Epithelial cell of proximal tubule (primary cell): Measurements from ENCODE around the gene MANEAL. TPM values are rescaled to one million over a fixed set of nuclear protein-coding genes. Genes with fewer than 3 reads are reported as not detected.

Source experiments
- DNase-seq: peaks from one replicate; pipeline ENCODE4 v3.0.0-alpha.2; 2011; ENCODE audit warnings: low read depth
- H3K4me3 ChIP-seq: 2 replicates; pipeline ENCODE4 v1.5.1; 2011; ENCODE audit warnings: low read depth, mild to moderate bottlenecking, low read length
- CTCF ChIP-seq: conservative IDR thresholded peaks from 2 replicates; pipeline ENCODE4 v1.5.1; 2012; ENCODE audit warnings: low read depth, mild to moderate bottlenecking, low read length
- total RNA-seq: library from RNA; depleted of rRNA; stranded (reverse); fragments of >200 nt; gene quantifications from 2 replicates; pipeline ENCODE4 v1.2.3, GENCODE V29; 2015

MANEAL gene
- total RNA-seq, 1 donor from 2014 or later = 0.46 TPM

DNA sequence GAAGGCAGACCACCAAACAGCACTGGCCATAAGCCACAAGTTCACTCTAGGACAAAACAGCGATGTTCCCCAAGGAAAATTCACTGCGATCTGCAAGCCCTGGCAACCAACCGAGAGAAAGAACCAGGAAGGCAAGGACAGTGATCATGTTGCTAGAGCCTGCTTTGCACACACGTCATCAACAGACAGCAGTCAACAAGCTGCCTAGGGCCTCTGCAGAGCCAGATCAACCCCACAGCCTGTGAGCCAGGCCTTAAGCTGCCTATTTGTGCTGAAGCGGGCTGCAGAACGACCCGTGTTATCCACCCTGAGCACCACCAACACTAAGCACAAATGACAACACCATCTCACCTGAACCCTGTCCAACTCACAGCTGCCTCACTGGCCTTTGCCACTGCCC lies 20.6 kb downstream of the MANEAL start:
- H3K4me3 ChIP-seq = no peak overlapping the region
- DNase-seq = no peak
- no peak for TF ChIP-seq CTCF

GRCh38 chr1:37817481-37817880 lies 23.8 kb downstream of the MANEAL start:
- no peak for TF ChIP-seq CTCF
- no peak for DNase-seq
- H3K4me3 ChIP-seq = no peak overlapping the region

- no peak for TF ChIP-seq CTCF
- DNase-seq = no peak
- H3K4me3 ChIP-seq = no peak overlapping the region
Observed at GRCh38 chr1:37821481-37821880, 27.8 kb downstream of the MANEAL start.

GRCh38 chr1:37822906-37823815 lies 29.5 kb downstream of the MANEAL start:
- no peak for TF ChIP-seq CTCF
- no peak overlapping the region for H3K4me3 ChIP-seq
- no peak for DNase-seq

- no peak for TF ChIP-seq CTCF
- no peak overlapping the region for H3K4me3 ChIP-seq
- DNase-seq = no peak
Observed at GRCh38 chr1:37824001-37824400, 30.4 kb downstream of the MANEAL start.

DNA sequence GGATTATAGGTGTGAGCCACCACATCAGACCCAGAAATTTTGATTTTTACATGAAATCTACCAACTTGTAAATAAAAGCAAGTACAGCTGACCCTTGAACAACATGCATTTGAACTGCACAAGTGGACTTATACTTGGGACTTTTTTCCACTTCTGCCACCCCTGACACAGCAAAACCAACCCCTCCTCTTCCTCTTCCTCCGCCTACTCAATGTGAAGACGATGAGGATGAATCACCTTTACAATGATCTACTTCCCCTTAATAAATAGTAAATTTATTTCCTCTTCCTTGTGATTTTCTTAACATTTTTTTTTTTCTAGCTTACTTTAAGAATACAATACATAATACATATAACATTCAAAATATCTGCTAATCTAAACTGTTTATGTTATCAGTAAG lies 31.9 kb downstream of the MANEAL start:
- no peak overlapping the region for H3K4me3 ChIP-seq
- TF ChIP-seq CTCF = no peak
- no peak for DNase-seq

DNA sequence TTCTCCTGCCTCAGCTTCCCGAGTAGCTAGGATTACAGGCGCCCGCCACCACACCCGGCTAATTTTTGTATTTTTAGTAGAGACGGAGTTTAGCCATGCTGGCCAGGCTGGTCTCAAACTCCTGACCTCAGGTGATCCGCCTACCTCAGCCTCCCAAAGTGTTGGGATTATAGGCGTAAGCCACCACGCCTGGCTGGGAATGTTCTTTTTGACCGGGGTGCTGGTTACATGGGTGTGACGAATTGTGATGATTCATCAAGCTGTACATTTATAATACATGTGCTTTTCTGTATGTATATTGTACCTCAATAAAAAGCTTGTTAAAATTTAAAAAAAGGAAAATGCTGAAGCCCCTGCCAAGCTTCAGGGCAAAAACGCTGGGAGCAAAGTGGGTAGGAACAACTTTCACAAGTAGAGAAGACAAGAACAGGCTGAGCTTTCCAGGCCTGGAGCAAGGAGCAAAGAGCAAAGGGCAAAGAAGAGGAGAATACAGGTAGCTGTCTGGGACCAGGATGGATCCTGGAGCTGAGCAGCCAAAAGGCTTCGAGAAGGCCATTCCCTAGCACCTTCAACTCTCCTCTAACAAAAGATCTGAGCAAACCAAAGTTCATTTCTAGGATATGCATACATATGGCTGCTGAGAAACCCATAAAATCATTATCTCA lies 34.9 kb downstream of the MANEAL start:
- no peak overlapping the region for H3K4me3 ChIP-seq
- DNase-seq = no peak
- TF ChIP-seq CTCF = no peak
